Measurements from ENCODE around the gene JMJD6.
"Not testable (repeated sequence)": the region's sequence is repeated elsewhere in the genome, so short reads cannot be mapped to it uniquely, and the experiment has no call there.

Gene JMJD6

DNA sequence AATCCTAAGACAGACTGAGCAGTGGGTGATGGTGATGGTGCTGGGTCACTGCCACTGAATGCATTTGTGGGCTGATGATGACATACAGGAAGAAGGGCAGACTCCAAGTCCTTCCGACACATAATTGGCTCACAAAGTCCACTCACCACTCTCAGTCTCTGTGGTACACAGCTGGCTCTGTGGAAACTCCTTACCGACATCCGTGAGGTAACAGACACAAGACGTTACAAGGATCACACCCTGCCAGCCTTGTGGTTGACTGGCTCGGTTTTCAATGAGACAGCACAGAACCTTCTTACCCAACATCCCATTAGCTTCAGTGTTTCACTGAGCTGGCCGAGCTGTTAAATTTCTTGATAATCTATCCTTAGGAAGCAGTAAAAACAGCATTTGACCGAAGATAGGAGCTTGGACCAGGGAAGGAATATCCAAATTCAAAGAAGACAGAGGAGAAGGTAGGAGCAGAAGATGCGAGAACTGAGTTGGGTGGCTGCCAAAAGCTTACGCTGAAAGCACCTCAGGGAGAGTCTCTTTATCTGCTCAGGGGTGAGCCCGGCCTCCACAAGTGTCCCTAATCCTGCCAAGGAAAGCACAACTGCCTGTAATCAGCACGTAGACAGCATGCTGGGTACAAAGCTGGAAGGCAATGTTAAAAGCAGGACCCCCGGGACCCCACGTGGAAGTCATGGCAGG, 10.1 kb downstream of the JMJD6 start:
- peak; percentile 83 to 84 for DNase-seq

DNA sequence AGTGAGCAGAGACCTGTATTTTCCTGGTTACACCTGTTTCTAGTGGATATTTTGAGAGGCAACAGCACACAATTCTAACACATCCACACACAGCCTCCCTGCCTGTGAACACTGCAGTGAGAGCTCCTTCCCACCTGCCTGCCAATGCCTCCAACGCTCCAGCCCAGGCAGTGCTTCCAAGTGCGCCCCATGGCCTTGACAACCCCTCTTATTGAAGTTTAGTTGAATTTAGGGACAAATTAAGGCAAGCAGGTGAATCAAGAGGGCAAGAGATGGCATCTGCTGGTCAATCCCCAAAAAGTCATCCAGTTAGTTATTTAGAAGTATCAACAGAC, 10.9 kb downstream of the JMJD6 start:
- no peak for DNase-seq

DNA sequence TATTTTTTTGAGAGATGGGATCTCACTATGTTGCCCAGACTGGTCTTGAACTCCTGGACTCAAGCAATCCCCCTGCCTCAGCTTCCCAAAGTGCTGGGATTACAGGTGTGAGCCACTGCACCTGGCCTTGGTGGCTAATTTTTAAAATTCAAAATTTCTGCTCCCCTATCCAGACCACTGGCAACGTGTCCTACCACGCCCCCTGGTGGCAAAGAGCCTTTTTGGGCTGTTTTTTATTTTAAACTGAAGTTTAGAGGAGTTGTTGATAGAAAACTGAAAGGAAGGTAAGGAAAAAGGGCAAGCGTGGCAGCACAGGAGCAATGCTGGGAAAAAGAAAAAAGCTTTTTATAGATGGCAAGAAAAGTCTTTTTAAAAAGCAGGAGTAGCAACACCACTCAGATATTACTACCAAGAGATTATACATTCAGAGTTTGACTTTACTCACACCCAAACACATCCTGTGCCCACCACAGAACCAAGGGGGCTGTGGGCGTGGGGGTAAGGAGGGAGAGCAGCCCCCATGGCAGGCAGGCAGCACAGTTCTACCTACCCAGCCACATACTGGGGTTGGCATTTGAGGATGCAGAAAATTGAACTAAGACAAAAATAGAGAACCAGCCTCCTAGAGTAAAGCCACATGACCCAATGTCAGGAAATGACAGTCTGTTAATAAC, 11.4 kb downstream of the JMJD6 start:
- peak; percentile 64 to 67 for DNase-seq

DNA sequence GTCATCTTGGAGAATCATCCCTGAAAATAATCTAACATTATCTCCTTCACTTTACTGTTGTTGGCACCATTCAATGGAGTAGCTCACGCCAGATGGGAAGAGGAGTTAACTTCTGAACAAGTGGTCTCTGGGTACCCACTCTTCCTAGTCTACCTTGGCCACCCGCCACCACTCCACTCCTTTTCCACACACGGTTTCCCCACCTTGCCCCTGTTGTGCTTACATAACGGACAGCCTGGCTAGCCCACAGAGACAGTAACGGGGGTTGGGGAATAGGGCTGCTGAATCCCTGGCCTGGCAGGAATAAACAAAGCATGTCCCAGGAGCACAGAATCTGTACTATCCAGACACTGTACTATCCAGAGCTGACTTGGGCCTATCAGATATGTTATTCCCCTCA, 12.1 kb downstream of the JMJD6 start:
- no peak for DNase-seq

DNA sequence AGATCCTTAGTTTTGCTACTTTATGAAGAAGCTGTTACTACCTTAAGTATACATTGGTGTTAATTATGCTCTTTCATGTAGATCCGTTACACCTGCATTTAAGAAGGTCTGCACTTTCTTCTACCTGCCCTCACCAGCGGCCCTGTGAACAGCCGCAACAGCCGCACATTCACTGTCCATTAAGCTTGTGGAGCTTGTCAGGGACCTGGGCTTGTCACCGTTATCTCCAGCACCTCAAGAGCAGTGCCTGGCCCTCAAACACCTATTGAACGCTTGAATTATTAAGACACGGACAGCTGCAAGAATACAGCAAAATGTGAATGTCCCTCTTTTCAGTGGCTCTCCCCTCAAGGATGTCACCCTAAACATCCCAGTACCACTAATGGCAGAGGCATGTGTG, 12.6 kb downstream of the JMJD6 start:
- no peak for DNase-seq

DNA sequence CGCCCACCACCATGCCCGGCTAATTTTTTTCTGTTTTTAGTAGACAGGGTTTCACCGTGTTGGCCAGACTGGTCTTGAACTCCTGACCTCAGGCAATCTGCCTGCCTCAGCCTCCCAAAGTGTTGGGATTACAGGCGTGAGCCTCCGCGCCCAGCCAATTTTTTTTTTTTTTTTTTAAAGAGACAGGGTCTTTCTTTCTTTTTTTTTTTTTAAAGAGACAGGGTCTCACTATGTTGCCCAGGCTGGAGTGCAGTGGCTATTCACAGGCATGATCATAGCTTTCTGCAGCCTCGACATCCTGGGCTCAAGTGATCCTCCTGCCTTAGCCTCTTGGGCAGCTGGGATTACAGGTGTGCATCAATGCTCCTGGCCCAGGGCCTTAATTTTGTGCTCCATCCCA, 14.1 kb downstream of the JMJD6 start:
- DNase-seq, result not testable (repeated sequence)

DNA sequence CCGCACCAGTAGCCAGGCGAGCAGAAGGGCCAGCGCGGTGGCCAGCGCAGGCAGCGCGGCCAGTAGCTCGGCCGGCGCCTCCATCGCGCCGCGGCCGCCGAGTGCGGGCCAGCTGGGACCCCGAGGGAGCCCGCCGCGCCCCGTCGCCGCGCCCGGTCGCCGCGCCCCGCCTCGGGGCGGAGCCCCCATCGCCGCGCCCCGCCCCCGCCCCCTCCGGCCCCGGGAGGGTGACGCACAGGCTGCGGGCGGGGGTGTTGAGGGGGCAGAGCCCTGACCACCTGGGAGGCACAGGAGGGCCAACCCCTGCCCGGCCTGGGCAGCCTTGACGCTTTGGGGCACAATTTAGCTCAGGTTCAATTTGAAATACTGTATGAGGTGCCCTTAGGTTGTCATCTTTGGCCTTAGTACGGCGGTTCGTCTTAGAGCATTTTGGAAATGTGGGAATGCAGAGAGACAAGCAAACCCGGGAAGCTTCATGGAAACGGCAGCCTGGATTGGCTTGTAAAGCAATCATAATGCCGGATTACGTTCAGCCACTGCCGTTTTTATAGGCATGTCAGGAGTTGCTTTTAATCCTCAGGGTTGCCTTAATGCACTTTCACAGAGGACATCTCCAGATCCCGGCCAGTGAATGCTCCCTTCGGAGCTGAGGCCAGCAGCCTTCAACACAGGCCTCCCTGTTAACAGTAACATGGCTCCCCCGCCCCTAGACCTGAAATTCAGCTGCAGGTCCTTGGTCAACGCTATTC, 15.4 kb downstream of the JMJD6 start, which contains the start of gene MXRA7:
Gene MXRA7, minus strand, starts transcription at position 103 of the 749 bp plus-strand sequence. Its CDS starts 19 bp downstream, at position 84.
- DNase-seq, result no peak

DNA sequence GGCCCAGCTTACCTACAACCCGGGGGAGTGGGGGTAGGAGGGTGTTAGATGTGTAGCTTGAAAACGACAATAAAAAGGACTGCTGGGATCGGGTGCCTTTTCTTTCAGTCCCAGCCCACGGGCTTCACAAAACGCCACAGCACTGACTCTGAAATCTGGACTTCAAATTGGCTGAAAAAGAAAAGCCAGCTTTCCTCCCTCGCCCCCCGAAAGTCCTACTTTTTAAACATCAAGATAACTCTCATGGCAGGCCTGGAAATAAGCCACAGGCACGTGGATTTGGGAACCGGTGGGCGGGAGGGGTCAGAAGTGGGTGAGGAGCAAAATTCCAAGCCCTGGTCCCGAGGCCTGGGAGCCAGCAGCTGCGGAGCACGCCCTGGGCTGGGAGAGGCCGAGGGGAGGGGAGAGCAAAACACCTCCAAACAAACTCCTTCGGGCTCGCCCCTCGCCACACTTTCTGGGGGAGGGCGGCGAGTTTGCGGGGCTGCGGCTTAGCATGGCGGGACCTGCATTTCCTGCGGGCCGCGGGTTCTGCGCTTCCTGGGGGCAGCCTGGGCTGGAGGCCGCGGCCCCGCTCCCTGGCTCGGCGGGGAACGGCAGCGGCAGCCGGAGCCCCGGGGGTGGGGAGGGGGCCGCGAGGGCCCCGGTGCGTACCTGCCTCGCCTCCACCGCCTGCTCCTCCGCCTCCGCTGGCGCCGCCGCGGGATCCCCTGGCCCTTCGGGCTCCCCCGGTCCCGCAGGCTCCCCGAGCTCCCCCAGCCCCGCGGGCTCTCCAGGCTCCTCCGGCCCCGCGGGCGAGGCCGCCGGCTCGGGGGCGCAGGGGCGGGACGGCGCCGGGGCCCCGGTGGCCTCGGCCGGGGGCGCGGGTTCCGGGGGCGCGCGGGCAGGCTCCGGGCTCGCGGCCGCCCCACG, 16.2 kb downstream of the JMJD6 start:
- DNase-seq, result not testable (repeated sequence)

DNA sequence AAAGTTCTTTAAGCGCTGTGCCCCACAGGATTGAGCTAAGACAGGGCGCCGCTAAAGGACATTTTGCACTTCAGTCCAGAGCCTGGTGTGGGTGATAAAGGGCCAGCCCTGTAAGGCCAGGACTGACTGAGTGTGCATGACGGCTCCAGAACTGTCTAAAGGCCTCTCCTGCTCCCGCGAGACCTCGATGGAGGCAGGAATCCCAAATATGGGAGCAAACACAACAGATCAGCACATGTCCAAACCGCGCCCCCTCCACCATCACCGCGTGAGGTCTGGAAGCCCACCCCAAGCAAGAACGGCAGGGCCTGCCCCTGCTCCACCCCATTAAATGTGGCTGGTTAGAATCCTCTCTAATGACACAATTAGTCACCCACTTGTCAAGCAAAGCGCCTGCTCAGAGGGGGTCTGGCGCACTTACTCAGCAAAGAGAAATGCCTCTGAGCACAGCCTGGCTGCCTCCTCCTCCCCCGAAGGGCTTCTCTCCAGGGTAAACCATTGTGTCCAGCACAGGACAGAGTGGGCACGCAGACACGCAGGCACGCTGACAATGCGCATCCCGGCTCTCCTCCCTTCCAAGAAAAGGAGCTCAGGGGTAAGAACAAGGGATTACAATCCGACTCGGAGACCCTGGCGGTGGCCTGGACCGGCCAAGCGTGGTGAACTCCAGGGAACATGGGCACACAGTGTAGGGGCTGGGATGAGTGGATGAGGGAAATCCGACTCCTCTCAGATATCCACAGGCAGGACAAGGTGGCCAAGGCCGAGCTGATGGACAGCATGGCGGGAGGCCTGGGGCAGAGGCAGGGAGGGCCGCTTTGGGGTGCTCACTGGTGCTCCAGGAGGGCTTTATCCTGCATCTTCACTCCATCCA, 17.1 kb downstream of the JMJD6 start:
- no peak for DNase-seq

DNA sequence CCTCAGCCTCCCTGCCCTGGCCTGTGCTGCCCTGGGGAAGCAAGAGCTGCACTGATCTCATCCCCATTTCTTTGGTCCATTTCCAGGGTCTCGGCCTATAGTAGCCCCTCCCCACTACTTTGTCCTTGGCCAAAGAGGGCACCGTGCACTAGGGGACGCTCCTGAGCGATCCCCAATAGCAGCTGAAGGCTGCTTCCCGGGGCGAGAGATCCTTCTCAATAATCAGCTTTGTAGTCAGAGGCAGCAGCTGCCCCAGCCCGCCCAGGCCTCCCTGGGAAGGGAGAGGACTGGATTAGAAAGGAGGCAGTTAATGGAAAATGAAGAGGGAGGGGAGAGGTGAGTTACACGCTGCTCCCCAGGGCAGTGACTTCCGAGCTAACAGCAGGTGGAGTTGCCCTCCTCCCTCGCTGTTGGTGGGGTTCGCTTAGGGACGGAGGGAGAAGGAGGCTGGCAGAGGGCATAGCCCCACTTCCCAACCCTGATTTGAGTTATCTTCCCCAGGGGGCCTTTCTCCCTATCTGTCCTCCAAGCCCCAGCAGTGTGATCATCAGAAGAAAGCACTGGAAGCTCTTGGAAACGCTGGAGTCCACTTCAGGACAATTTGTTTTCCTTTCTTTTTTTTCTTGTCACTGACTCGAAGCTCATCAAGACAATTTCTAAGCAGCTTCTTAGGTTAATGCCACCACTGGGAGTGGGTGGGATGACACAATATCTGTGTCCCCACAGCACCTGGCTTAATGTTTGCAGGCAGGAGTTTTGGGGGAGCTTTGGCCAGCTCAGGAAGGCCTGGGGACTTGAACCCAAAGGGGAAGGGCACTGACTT, 18.2 kb downstream of the JMJD6 start:
- DNase-seq, result no peak

DNA sequence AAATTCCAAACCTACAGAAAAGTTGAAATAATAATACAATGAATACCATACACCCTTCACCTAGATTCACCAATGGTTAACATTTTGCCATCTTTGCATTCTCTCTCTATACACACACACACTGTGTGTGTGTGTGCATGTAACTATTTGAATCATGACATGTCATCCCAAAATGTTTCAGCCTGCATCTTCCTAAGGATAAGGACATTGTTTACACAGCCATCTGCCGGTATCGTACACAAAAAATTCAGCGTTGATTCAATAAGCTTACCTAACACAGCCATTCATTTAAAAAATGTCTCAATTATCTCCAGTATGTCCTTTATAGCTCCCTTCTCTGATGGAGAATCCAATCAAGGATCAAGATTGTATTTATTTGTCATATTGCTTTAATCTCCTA, 19.6 kb downstream of the JMJD6 start:
- DNase-seq, result no peak

DNA sequence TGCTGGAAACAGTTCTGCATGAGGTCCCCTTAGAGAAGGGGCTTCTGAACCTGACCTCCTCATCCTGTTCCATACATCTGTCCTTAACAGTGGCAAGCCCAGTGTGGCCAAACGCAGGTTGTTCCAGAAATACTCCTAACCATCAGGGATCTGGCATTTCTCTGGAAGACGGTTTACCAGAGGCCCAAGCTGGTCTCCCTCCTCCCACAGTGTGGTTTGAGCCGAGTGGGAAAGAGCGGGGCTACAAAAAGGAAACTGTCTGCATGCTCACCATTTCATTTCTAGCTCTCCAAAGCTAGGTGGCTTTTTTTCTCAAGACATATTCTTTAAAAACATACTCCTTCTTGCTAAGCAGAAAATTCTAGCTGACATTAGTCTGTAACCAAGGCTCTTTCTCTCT, 21.6 kb downstream of the JMJD6 start:
- DNase-seq, result no peak

DNA sequence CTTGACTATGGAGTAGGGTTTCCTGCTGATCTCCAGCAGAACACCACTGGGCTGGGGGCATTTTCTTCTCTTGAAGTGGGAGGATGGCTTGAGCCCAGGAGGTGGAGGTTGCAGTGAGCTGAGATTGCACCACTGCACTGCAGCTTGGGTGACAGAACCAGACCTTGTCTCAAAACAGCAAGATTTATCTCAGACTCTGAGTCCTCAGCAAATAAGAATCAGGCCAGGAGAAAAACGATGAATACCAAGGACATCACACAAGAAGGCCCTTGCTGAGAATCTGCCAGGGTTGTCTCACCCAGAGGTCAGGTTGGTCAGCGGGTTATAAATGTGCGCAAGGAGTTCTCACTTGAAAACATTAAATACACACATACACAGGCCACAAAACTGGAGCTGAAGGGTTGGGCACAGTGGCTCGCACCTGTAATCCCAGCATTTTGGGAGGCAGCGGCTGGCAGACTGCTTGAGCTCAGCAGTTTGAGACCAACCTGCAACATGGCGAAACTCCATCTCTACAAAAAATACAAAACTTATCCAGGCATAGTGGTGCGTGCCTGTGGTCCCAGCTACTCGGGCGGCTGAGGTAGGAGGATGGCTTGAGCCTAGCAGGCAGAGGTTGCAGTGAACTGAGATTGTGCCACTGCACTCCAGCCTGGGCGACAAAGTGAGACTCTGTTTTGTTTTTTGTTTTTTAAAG, 23.3 kb downstream of the JMJD6 start:
- DNase-seq, result no peak

DNA sequence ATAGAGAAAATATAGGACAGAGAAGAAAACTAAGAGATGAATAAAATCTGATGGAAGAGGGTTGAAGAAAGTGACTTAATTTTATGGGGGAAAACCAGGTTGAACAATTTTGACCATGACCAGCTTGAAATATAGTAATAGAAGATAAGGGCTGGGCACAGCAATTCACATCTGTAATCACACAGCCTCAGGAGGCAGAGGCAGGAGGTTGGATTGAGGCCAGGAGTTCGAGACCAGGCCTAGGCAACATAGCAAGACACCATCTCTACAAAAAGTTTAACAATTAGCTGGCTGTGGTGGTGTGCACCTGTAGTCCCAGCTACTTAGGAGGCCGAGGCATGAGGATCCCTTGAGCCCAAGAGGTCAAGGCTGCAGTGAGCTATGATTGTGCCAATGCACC, 24.3 kb downstream of the JMJD6 start:
- no peak for DNase-seq

DNA sequence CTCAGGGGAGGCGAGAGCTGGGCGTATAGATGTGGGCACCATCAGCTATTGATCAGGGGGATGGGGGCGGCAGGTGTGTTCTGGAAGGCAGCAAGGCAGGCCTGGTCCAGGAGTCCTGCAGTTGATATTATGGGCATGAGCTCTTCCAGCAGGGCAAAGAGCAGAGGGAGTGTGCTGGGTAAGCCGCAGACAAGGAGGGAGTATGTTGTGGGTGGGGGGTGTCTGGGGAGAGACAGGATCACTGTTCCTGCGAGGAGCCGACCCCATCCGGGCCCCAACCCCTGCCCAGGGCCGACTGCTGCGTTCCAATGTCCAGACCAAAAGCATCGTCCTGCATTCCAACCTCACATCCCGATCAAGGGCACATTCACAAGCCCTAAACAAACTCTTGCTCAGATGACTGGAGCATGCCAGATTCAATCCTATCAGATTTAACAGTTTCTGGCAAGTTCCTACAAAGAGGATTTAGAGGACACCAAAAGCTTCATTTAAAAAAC, 24.9 kb downstream of the JMJD6 start:
- no peak for DNase-seq

DNA sequence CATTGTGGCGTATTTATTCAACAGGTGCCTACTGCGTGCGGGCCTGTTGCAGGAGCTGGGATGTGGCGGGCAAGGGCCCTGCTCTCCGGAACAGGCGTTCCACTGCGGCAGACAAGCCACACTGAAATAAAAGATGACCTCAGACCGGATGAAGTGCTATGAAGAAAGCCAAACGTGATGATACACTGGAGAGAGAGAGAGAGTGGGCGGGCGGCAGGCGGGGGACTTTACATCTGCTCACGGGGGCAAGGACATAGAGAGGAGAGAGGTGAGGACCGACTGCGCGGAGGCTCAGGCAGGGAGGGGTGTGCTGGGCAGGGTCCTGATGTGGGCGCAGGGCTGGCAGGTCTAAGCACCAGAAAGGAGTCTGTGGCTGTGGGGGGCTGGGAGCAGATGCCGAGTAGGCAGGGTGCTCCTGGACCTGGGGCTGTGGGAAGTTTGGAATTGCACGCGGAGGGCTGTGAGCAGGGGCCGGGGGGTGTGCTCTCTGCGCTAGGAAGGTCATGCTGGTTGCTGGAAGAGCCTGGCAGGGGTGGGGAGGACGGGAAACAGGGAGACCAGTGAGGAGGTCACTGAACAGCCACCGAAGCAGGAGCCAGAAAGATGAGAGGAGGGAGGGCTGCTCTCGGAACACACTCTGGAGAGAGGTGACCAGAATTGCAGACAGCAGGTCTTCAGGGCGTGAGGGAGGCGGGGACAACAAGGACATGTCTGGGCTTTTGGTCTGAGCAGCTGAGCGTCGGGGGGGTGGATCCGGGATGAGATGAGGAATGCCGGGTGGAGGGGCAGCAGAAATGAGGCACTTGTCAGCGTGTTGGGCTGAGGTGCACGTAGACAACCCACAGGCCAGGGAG, 25.6 kb downstream of the JMJD6 start:
- no peak for DNase-seq

DNA sequence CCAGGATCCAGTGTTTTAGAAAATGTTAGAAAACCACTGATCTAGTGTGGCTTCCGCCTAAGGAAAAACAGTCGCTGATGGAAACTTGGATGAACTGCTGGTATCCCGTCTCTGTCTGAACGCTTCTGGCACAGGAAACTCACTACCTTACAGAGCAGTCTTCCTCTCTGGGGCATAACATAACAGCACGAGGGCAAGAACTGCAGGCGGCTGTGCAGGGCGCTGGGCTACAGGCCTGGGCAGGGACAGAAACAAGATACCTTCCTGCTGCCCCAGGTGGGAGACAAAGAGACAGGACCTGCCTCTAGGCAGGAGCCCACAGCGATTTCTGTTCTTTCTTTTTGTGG, 26.2 kb downstream of the JMJD6 start:
- DNase-seq, result no peak

DNA sequence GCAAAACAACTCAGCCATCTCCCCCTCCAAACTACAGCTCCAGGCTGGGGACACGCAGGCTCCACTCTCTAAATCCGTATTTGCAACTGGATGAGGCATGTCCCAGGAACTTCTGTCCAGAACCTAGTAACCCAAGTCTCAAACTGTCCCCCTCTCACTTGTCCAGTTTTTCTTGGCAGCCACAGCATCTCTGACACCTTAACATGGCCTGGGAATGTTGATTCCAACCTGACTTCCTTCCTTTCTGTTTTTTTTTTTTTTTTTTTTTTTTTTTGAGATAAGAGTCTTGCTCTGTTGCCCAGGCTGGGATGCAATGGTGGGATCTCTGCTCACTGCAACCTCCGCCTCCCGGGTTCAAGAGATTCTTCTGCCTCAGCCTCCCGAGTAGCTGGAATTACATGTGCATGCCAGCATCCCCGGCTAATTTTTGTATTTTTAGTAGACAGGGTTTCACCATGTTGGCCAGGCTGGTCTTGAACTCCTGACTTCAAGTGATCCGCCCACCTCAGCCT, 27.9 kb downstream of the JMJD6 start:
- DNase-seq, result not testable (repeated sequence)
